T-helper 22 cell (primary cell): ENCODE measurements around the gene PPP2R3A.
"Not testable (repeated sequence)": the region's sequence is repeated elsewhere in the genome, so short reads cannot be mapped to it uniquely, and the experiment has no call there.

Experiments used
- DNase-seq: peaks from one replicate; pipeline ENCODE4 v3.0.0-alpha.2; 2020; ENCODE audit warnings: low read depth

The PPP2R3A gene

DNA sequence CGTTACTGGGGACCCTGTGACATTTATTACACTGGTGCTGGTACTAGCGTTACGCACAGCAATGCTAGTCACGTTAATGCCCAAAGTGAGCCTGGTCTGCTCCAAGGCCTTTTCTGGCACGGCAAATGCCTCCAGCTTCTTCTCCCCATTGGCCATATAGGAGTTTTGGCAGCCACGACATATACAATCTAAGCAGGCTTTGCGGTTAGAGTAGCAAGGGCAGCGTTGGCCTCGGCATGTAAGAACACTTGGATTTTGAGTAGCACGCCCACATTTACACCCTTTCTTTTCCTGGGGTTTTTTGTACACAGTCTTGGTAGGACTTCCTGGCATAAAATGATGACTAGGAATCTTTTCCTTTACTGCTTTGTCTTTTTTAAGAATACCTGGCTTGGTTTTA is 185.7 kb downstream of the PPP2R3A start:
- DNase-seq: no peak

DNA sequence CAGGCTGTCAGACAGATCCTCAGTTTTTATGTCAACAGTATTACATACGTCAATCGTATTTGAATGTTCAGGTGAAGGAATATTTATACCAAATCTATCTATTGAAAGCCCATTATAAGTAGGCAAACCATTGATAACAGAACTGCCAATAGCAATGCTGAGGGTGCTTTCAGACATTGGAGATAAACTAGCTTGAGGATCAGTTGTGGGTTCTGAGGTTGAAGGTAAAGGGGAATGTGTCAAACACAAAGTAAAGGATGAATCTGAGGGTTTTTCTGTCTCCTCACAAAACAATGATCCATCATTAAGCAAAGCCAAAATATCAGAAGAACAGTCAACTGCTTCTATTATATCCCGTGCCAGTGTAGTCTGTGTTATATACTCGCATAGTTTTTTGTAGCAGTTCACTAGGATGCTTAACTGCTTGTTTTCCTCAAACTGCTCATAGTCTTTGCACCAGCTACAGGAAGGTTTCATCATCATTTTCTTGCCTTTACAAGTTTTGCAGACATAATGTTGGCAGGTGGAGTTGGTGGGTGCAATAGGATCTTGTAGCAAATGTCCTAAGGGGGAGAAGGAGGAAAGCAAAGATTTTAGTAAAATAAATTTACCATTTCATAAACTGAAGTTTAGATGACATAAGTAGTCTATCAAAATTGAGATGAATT is 186.8 kb downstream of the PPP2R3A start:
- DNase-seq: no peak

- DNase-seq: no peak
Measured at GRCh38 chr3:136152963-136153362, 187.4 kb downstream of the PPP2R3A start.

- no peak for DNase-seq
Measured at GRCh38 chr3:136161516-136161915, 196.0 kb downstream of the PPP2R3A start.

- DNase-seq: no peak
Measured at GRCh38 chr3:136162322-136162721, 196.8 kb downstream of the PPP2R3A start.

DNA sequence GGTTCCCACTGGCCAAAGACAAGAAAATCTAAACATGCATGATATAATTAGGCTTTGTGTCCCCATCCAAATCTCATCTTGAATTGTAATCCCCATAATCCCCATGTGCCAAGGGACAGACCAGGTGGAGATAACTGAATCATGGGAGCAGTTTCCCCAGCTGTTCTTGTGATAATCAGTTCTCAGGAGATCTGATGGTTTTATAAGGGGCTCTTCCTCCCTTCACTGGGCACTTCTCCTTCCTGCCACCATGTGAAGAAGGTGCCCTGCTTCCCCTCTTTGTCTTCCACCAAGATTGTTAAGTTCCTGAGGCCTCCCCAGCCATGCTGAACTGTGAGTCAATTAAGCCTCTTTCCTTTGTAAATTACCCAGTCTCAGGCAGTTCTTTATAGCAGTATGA is 198.1 kb downstream of the PPP2R3A start:
- DNase-seq: not testable (repeated sequence)

- DNase-seq: no peak
Measured at GRCh38 chr3:136166507-136166906, 201.0 kb downstream of the PPP2R3A start.

DNA sequence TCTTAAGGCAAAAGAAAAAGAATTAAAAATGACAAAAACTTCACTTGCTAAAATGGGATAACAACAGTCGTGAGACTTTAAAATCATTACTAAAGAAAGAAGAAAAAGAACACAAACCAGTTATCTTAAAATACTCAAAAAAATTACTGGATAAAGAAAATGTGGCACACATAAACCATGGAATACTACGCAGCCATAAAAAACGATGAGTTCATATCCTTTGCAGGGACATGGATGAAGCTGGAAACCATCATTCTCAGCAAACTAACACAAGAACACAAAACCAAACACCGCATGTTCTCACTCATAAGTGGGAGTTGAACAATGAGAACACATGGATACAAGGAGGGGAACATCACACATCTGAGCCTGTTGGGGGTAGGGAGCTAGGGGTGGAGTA is 202.7 kb downstream of the PPP2R3A start:
- not testable (repeated sequence) for DNase-seq

DNA sequence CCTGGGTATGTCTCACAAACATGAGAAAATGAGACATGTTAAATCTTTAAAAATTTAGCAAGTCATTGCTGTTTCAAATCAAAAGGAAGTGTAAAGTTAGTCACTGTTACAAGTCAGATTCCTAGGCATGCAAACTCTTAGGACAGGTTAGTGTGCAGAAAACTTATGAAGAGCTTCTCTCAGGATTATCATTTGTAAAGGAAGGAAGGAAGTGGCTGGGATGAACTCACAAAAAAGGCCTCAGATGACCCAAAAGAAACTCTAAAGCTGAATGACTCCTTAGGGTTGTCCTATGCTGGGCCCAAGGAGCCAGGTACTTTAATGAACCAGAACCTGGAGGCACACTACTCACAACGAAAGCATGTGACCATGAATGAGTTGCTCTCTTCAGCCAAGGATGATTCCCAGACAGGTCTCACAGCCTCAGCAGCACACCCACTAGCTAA is 205.6 kb downstream of the PPP2R3A start:
- DNase-seq: no peak

DNA sequence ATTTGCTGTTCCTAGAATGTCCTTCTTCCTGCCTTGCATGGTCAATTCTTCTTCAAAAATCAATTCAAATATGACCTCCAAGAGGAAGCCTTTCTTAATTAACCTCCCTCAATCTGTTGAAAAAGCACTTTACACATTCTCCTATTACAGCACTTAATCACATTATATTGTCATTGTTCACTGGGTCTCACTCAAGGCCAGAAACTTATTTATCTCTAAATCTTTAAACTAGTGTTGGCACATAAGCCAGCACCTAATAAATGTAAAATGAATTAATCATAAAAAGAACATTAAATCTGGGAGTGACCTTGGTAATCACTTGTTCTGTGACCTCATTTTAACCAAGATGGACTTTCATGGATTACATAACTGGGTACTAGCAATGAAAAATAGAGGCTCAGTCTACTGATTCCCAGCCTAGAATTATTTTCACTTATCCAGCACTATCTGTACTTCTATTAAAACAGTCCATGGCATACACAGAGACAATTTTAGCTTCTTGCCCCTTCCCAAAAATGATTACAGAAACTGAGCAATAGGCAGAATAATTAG is 208.5 kb downstream of the PPP2R3A start:
- no peak for DNase-seq

- DNase-seq: no peak
Measured at GRCh38 chr3:136177876-136178275, 212.3 kb downstream of the PPP2R3A start.

- DNase-seq: no peak
Measured at GRCh38 chr3:136181741-136182140, 216.2 kb downstream of the PPP2R3A start.

- DNase-seq: no peak
Measured at GRCh38 chr3:136184703-136185102, 219.2 kb downstream of the PPP2R3A start.

GRCh38 chr3:136186344-136186743 is 220.8 kb downstream of the PPP2R3A start:
- DNase-seq: no peak

GRCh38 chr3:136186846-136187245 is 221.3 kb downstream of the PPP2R3A start:
- no peak for DNase-seq

DNA sequence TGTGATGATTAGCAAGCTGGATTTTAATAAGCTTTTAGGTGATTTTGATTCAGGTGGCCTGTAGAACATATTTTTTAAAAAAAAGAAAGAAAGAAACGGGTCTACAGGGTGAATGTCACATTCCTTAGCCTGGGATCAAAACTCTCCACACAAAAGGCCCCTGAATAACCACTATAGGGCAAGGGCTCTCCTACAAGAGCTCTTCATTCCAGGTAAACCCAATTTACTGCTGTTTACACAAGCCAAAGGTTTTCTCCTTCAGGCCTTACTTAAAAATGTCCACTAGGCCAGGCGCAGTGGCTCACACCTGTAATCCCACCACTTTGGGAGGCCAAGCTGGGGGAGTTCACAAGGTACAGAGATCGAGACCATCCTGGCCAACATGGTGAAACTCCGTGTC is 222.3 kb downstream of the PPP2R3A start:
- no peak for DNase-seq

DNA sequence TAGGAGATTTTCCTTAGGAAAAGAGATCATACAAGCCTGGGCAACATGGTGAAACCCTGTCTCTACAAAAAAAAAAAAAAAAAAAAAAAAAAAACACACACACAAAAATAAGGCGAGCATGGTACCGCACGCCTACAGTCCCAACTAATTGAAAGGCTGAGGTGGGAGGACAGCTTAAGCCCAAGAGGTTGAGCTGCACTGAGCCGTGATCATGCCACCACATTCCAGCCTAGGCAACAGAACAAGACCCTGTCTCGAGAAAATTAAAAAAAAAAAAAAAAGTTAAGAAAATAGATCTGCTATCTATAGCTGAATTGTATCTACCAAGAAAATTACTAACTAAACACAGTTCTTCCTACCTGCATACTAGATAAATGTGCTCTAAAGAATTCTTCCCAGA is 223.5 kb downstream of the PPP2R3A start:
- DNase-seq: no peak

GRCh38 chr3:136189859-136190617 is 224.5 kb downstream of the PPP2R3A start:
- no peak for DNase-seq

DNA sequence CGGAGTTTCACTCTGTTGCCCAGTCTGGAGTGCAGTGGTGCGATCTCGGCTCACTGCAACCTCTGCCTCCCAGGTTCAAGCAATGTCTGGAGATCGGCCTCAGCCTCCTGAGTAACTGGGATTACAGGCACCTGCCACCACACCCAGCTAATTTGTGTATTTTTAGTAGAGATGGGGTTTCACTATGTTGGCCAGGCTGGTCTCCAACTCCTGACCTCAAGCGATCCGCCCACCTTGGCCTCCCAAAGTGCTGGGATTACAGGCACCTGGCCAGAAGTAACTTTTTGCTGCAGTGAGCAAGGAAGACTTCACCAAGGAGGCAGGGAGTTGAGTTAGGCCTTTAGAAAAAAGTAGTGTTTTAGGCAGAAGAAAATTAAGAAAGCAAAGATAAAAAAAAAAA is 226.7 kb downstream of the PPP2R3A start:
- not testable (repeated sequence) for DNase-seq

DNA sequence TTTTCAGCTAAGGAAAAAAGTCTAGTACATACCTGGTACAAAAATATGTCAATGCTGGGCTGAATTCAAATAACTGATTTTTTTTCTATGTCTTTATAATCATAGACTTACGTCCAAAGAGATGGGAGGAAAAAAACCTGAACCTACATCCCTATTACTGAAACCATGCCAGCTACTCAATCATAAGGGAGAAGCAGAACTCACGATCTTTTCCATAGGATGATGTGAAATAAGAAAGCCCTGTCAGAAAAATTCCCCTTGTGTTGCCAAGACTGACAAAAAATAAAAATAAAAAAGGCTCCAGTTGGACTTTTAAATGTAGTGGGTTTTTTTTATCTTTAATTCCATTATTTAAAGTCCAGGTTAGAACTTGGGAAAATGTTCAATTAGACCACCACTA is 227.3 kb downstream of the PPP2R3A start:
- DNase-seq: no peak

- DNase-seq: no peak
Measured at GRCh38 chr3:136193278-136194054, 227.9 kb downstream of the PPP2R3A start.

DNA sequence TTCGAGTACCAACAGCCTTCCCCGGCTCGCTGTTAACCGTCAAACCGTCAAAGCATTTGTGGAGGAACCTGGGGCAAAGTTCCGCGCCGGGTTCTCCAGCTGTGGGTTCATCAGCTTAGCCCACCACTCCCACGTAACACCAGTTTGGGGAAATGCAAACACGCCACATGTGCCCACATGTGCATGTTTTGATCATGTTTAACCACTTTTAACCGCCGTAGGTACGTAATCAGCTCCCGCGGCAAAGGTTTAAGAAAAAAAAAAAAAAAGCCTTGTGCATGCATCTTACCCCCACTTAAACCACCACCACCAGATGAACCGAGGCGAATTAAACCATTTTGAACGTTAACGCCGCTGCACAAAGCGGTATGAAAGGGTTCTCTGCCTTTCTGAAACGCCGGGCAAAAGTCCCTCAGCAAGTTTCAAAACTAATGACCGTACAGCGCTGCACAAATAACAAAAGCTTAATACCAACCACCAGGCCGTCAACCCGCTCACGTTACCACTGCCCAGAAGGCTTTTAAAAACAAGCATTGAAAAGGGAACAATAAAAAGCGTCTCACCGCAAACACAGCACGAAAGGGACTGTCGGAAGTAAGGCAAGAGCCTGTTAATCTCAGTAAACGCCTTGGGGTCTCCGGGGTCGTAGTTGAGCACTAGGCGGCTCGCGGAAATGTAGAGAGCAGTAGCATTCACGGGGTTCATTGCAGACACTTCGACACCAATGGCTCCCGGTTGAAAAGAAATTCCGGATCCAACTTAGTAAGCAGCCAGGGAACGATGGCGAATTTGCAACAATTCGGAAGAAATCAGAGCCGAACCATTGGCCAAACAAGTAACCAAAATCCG is 229.1 kb downstream of the PPP2R3A start:
- DNase-seq: peak; percentile 78
